HG03520 (cell line): ENCODE results near the gene TLR1.
"Not testable (repeated sequence)": the region's sequence is repeated elsewhere in the genome, so short reads cannot be mapped to it uniquely, and the experiment has no call there.

Source experiments
- ATAC-seq: cut with Tn5 transposase; IDR thresholded peaks from one replicate; pipeline ENCODE4 v1.9.1; 2021; ENCODE audit warnings: mild to moderate bottlenecking, moderate library complexity; ENCODE audit not compliant: unreplicated experiment

The TLR1 gene

DNA sequence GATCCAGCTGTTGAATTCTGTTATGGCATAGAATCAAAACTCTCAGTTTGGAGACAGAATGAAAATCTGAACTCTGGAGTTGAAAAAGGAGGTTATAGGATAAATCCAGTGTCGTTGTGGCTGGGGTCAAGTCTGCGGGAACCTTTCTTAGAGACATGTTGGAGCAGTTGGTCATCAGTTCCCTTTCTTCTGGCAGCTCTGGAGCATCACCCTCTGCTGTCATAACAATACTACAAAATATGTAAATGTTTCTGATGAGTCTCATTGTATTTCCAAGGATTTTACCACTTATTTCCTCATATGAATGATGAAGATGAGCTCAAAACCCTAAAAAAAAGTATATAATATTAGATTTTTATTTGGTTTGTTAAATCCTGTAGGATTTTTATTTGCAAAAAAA lies 29.3 kb downstream of the TLR1 start:
- no peak for ATAC-seq

DNA sequence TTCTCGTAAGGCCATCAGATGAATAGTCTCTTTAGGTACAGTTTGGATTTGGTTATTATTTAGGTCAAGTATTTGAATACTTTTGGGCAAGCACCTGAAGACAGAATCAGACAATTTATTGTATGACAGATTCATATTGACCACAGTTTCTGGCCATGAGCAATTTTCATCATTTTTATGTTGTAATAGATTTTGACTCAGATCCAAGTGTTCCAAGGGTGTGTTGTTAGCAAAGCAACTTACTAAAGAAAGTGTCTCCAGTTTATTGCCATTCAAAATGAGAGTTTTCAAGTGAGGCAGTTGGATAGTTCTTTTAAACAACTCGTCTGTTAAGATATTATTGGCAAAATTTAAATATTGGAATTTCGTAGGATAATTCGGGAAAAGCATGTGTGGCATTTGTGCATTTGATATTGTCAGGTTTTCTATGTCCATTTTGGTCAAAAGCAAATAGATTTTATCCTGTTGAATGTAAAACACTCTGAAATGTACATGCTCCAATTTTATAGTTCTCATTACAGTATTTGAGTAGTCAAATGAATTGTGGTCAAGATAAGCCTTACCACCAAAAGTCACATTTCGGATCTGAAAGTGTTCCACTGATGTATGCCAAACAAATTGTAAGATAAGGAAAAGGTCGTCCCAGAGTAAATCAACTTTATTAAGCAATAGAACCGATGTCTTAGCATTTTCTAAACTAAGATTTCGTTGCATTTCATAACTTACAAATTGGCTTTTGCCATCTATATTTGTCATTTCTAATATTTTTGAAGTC lies 30.2 kb downstream of the TLR1 start:
- ATAC-seq, result no peak

DNA sequence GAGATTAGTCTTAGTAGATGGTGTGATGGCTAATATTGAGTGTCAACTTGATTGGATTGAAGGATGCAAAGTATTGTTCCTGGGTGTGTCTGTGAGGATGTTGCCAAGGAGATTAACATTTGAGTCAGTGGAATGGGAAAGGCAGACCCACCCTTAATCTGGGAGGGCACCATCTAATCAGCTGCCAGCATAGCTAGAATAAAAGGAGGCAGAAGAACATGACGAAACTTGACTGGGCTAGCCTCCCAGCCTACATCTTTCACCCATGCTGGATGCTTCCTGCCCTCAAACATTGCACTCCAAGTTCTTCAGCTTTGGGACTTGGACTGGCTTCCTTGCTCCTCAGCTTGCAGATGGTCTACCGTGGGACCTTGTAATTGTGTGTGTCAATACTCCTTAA lies 34.3 kb downstream of the TLR1 start:
- ATAC-seq, result not testable (repeated sequence)

DNA sequence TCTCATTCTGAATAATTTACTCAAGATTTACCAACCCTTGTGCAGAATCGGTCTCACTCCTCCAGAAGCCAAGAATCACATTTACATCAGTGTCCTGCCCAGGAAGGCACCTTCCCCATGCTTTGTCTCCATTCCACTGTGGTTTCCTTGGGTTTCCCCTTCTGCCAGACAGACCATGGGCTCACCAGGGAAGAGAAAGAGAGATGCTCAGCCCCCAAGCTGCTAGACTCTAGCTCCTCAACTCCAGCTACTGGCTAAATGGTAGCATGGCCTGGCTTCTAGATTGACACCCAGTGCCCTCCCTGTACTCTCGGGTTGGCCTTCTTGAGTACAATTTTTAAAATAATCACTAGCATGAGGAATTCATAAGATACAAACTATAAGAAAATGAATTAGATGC lies 34.7 kb downstream of the TLR1 start:
- no peak for ATAC-seq

DNA sequence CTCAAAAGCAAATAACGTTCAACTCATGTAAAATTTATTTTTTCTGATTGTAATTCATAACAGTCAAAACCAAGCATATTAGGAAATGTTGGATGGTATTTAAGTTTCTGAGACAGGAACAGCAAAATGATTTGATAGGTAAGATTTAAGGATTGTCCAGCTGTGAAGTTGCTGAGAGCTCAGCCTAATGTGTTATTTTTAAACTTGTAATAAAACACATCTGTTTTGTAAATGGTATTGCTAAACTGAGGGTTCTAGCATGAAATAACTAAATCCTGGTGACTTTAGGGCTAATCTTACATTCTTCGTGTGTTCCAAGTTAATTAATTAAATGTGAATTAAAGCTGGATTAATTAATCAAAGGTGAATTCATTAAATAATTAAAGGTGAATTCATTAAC lies 35.1 kb downstream of the TLR1 start:
- no peak for ATAC-seq

DNA sequence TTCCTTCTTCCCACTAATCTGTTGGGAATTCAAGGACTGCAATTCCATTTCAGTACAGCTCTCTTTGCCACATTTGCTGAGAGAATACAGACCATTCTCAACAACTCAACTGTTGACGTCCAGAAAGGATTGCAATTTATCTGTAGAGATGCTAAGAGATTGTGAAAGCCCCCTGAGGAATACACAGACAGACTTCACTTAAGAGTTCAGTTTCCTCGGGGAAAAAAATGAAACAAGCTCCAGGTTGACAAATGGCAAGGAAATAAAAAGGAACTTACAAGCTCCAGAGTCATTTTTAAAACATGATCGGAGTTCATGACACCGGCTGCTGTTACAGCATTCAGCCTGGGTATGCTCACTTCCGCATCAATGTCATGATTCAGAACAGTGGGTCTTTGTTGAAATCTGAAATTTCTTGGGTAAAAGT lies 35.6 kb downstream of the TLR1 start:
- no peak for ATAC-seq

DNA sequence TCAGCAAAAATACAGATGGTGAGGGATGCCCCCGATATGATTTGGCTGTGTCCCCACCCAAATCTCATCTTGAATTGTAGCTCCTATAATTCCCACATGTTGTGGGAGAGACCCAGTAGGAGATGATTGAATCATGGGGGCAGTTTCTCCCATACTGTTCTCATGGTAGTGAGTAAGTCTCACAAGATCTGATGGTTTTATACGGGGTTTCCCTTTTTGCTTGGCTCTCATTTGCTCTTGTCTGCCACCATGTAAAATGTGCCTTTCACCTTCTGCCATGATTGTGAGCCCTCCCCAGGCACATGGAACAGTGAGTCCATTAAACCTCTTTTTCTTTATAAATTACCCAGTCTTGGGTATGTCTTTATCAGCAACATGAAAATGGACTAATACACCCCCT lies 37.7 kb downstream of the TLR1 start:
- ATAC-seq, result not testable (repeated sequence)

DNA sequence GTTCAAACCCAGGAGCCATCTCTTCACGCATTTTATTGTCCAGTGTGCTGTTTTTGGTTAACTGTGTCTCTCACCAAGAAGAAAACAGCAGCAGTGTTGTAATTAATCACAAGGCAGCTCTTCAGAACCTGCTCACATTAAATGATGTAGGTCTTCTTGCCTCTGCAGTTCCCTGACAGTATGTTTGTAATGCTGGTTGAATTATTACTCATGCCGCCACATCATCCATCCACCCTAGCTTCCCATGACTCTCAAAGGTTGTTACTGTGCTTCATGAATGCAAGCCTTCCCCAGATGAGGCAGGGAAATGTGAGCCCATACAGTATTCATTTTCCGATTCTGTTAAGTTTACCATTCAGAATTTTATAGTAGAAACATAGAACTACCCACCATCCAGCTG lies 39.2 kb downstream of the TLR1 start:
- ATAC-seq, result no peak

DNA sequence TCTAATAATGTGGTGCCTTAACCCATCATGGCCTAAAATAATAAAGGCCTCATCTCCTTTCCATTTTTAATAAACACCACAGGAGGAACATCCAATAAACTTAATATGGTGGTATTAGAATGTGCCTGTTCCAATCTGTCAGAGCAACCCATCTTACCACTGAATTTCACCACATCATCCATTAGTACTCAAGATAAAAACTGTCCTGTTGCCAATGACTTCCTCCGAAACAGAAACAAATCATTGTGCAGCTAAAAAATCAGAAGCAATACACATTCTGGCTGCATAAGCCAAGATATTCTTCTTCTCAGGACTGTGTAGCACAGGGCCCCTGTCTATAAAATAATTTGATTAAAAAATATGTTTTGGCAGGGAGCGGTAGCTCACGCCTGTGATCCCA lies 40.3 kb downstream of the TLR1 start:
- ATAC-seq, result no peak

DNA sequence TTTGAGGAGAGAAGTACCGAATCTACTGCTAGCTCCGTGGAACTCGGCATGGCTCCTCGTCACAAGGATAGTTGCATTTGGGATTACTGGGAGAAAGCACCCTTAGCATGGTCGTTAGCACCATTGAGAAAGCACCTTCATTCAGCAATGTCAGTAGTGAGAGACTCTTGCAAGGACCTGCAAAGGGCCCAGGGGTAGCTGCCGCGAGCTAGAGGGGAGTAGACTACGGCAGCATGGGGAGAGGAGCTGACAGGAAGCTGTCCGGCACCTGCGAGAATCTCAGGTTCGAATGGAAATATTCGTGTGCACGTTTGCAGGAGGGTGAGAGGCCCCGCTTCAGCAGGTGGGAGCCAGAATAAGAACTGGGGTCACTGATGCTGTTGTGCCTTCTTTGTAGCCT lies 42.0 kb downstream of the TLR1 start:
- no peak for ATAC-seq

DNA sequence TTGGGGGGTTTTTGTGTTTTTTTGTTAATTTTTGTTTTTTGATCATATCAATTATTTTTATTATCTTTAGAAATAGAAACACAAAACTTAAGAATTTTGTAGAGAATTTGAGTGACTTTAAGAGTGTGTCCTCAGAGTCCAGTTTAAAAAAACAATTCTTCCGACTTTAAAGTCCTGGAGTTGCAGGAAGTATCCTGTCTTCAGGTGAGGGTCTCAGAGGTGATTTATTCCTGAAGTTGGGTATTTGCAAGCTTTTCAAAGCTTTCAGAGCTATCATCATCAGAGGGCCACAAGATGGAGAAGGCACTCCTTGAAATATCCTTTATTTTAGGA lies 44.8 kb downstream of the TLR1 start:
- no peak for ATAC-seq

DNA sequence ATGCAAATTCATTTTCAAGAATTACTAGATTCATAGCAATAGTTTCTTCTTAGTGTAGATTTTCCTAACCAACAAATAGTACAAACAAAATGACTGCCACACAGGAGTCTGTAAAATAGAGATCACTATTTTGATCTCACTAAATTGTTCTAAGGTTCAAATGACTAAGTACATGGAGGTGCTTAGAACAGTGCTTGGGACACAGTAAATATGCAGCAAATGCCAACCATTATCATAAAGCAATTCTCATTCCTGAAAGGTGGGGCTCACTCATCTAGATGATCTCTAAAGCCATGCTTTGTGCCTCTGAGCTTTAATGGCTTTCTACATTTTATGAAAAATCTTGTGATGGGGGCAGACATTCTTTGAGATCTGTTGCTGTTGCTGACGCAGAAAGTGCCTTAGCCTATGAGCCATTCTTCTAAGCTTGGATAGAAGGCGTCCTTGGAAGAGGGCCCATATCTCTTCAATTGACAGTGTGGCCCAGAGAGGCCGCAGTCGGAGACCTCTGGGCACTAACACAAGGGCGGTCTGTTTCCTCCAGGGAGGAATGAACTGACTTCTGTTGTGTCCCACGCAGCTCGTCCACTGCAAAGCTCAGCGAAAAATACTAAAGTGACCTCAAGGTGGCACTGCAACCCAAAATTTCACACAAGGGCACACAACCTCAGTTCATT lies 45.3 kb downstream of the TLR1 start:
- ATAC-seq, result no peak

DNA sequence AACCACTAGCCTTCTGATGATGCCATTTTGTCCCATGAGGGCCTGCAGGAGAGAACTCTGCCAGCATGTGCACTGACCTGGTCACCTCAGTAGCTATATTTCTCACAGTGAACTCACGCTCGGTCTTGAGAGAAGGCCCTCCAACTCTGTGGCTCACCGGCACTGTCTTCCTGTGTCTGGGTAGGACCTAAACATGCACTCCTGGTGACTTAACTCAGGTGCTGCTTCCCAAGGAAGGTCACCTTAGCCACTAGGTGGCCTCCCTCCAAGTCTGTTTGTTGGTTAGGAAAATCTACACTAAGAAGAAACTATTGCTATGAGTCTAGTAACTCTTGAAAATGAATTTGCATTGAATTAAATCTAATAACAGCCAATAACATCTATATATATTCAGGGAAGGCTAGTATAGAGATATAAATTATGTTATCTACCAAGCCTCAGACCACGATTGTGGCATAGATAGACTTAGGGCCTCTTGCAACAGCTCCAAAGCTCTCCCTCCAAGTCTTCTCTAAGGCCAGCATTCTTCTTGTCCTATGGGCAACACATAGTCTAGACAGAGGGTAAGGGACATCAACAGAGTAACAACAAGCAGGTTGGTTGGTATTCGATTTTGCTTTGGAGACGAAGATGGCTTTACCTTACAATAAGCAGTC lies 46.5 kb downstream of the TLR1 start:
- no peak for ATAC-seq

DNA sequence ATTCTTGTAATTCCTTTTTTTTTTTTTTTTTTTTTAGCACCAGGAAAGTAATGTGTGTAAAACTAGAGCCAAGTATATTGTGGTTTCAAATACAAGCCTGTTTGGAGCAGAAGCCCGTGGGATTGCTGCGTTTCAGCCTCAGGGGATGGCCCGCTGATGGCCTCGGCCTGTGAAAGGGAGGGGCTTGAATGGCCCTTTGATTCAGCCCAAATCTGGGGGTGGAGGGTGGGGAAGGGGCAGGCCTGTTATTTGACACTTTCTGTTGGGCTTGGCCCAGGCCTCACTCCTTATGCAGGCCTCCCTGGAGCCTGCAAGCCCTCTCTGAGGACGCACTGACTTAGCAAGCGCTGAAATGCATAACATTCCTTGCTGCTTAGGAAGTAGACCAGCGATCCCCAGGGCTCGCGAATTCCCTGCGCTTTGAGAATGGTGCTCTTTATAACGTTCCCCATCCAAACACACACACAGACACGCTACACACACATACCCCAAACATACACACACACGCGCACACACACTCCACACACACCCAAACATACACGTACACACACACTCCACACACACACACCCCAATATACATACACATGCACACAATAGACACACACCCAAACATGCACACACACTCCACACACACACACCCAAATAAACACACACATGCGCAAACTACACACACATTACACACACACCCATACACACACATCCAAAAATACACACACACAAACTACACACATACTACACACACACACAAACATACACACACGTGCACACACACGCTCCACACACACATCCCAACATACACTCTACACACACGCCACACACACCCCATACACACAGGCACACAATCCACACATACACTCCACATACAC lies 51.4 kb downstream of the TLR1 start:
- ATAC-seq, result no peak

DNA sequence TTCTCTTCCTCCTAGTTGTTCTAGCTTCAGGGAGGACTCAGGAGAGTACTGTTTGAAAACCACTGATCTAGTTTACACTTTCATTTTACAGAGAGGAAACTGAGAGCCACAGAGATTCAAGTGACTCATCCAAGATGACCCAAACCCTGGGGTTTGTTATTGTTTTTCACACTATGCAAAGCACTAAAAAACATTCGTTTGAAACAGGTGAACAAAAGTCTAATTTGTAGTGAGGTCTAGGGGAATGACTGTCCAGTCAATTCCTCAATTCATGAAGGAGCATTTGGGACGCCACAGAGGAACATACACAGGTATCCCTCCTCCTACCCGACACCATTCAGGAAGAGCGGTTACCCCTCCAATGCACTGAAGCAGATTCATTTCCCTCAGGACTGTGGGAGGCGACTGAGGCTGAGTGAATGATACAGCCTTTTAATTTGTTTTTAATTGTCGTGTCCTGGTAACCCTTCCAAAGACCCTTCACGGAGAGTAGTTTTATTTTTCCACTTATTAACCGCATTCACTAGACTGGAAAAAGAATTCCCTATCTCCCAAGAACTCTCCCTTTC lies 52.1 kb downstream of the TLR1 start:
- ATAC-seq, result peak; percentile 92

DNA sequence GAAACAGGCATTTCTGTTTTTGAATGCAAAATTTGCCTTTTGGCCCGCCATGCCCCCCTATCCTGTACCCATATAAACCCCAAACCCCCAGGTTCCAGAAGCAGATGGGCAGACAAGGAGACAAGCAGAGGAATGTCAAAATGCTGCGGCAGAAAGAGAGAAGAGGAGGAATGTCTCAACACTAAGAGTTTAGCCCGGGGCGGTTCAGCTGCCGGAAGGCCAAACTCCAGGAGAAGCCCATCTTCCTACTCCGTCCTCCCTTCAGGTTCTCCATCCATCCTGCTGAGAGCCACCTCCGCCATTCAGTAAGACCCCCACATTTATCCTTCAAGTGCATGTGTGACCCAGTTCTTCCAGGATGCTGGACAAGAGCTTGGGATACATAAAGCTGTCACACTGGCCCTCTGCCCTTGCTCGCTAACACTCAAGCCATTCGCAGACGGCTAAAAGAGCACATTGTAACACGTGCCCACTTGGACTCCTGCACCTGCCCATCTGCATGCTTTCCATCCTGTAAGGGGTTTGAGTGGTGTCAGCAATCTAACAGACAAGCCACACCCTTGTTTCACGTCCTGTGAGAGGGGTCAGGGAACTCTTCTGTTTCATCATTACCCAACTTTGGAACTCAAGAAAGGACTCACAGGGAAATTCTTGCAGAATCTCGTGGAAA lies 53.1 kb downstream of the TLR1 start:
- ATAC-seq, result no peak

DNA sequence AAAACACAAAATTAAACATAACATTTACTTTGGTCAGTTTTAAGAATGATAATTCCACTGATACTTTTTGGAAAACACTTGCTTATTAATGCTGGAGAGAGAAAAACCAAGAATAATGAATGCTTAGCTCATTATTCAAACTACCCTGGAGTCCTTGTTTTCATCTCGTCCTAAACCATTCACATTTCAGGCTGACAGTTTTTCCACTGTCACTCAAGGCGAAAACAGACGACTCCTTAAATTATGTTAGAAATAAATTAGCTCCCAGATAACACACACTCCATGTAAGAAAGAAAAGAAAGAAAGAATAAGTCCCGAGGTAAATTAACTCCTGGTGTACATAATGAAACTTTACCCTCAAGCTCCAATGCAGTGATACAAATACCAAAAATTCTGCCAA lies 55.3 kb downstream of the TLR1 start:
- no peak for ATAC-seq

DNA sequence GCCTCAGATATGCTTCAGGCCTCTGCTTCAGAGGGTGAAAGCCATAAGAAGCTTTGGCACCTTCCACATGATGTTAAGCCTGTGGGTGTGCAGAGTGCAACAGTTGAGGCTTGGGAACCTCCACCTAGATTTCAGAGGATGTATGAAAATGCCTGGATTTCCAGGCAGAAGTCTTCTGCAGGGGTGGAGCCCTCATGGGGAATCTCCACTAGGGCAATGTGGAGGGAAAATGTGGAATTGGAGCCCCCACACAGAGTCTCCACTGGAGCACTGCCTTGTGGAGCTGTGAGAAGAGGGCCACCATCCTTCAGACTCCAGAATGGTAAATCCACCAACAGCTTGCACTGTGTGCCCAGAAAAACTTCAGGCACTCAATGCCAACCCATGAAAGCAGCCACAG lies 57.0 kb downstream of the TLR1 start:
- ATAC-seq, result no peak
